Retinal pigment epithelial cell (primary cell): Measurements from ENCODE around the gene CUL9.

Experiments
- DNase-seq: peaks from one replicate; pipeline ENCODE4 v3.0.0-alpha.2; 2010; ENCODE audit warnings: low read depth
- H3K4me3 ChIP-seq: 2 replicates; pipeline ENCODE4 v1.5.1; 2011; ENCODE audit warnings: mild to moderate bottlenecking, low read length, control low read depth, moderate library complexity
- TF ChIP-seq, protein P1 (sequence below): conservative IDR thresholded peaks from 2 replicates; pipeline ENCODE4 v1.5.1; 2011; ENCODE audit warnings: low read depth, low read length, control low read depth, inconsistent platforms

CUL9 gene

GRCh38 chr6:43250992-43251373 is 69.0 kb downstream of the CUL9 start:
- DNase-seq = no peak
- H3K4me3 ChIP-seq = no peak overlapping the region
- TF ChIP-seq, protein P1, sequence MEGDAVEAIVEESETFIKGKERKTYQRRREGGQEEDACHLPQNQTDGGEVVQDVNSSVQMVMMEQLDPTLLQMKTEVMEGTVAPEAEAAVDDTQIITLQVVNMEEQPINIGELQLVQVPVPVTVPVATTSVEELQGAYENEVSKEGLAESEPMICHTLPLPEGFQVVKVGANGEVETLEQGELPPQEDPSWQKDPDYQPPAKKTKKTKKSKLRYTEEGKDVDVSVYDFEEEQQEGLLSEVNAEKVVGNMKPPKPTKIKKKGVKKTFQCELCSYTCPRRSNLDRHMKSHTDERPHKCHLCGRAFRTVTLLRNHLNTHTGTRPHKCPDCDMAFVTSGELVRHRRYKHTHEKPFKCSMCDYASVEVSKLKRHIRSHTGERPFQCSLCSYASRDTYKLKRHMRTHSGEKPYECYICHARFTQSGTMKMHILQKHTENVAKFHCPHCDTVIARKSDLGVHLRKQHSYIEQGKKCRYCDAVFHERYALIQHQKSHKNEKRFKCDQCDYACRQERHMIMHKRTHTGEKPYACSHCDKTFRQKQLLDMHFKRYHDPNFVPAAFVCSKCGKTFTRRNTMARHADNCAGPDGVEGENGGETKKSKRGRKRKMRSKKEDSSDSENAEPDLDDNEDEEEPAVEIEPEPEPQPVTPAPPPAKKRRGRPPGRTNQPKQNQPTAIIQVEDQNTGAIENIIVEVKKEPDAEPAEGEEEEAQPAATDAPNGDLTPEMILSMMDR = no peak

GRCh38 chr6:43253401-43253800 is 71.4 kb downstream of the CUL9 start:
- TF ChIP-seq, protein P1 = no peak
- H3K4me3 ChIP-seq = no peak overlapping the region
- no peak for DNase-seq

DNA sequence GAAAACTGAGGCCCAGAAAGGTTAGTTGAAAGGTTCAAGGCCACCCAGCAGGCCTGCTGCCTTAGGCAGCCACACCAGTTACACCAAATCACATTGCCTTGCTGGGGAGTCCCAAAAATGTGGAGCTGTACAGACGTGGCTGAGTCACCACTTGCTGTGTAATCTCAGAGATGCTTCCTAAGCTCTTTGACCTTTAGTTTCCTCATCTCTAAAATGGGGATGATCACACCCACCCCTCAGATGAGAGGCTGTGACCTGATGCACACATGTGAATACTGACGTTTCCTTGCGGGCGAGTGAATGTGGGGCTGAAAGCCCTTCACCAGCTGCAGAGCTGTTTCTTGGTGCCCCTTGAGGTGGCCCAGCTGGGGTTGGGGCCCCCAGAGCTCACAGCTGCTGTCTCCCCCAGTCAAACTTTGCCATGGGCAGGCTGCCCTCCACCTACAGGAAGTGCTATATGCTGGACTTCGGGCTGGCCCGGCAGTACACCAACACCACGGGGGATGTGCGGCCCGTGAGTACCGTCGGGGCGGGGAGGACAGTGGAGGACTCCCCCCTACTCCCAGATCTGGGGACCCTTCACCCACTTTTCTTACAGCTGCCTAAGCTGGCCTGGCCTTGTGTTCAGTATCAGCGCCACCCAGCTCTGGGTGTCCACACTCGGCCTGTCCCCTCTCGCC is 72.3 kb downstream of the CUL9 start:
- DNase-seq = no peak
- TF ChIP-seq, protein P1 = no peak
- H3K4me3 ChIP-seq = no peak overlapping the region

DNA sequence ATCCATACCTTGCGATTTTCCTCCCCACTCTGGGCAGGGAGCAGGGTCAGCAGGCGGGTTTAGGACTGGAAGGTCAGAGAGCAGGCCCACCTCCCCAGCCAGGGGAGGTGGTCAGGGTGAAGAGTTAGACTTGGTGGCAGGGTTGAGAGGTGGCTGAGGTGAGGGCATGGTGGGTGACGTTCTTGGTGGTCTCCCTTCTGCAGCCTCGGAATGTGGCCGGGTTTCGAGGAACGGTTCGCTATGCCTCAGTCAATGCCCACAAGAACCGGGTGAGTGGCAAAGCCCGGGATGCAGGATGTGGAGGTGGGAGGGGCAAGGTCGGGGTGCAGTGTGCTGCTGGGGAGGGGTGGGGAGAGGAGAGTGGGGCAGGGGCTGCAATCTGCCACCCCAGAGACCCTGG is 72.8 kb downstream of the CUL9 start:
- TF ChIP-seq, protein P1 = no peak
- no peak for DNase-seq
- no peak overlapping the region for H3K4me3 ChIP-seq

DNA sequence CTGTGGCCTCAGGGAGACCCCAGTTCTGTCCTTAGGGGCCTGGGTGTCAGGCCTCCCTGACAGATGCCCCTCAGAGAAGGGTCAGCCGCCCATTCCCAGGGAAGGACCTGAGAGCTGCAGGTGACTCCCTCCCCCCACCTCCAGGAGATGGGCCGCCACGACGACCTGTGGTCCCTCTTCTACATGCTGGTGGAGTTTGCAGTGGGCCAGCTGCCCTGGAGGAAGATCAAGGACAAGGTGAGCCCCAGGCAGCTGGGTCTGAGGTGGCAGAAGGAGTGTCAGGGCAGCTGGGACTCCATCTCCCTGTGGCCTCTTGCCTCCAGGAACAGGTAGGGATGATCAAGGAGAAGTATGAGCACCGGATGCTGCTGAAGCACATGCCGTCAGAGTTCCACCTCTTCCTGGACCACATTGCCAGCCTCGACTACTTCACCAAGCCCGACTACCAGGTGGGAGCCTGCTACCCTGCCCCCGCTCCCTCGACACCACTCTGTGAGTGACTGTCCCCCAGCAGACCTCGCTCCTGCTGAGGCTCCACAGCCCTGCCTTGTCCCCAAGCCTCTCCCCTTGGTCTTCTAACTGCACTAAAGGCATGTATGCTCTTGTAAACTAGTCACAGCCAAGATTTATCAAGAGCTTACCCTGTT is 73.5 kb downstream of the CUL9 start:
- TF ChIP-seq, protein P1 = no peak
- DNase-seq = no peak

DNA sequence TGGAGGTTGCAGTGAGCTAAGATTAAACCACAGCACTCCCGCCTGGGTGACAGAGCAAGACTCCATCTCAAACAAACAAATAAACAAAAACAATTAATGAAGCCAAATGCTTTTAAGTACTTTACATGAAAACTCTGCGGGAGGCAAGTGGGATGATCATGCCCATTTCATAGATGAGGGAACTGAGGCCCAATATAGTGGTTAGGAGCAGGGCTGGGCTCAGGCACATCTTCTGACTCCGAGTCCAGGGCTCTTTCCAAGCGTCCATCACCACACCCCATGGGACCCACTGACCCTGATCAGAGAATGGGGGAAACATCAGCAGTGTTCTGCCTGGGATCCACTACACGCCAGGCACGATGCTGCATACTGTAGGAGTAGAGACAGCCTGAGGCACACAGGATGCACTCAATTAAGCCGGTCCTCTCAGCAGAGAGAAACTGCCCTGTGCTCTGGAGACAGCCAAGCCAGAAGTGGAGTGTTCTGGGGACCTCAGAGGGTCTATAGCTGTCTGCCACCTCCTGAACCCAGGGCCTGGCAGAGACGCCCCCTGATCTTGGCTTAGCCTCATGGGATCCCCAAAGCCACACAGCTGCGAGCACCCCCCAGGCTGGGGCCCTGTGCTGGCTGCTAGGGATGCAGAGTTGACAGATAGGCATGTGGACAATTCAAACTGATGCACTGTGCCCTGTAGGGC is 74.8 kb downstream of the CUL9 start:
- no peak overlapping the region for H3K4me3 ChIP-seq
- TF ChIP-seq, protein P1 = no peak
- no peak for DNase-seq

More for the DNA sequence above, 73.5 kb downstream of the CUL9 start:
- H3K4me3 ChIP-seq = no peak overlapping the region
